GM21825 (cell line): ENCODE measurements around the gene KIAA1328.
"Not testable (repeated sequence)": the region's sequence is repeated elsewhere in the genome, so short reads cannot be mapped to it uniquely, and the experiment has no call there.

Experiments used
- ATAC-seq: cut with Tn5 transposase; IDR thresholded peaks from one replicate; pipeline ENCODE4 v1.9.1; 2021; ENCODE audit warnings: mild to moderate bottlenecking, moderate library complexity; ENCODE audit not compliant: unreplicated experiment

KIAA1328 gene

DNA sequence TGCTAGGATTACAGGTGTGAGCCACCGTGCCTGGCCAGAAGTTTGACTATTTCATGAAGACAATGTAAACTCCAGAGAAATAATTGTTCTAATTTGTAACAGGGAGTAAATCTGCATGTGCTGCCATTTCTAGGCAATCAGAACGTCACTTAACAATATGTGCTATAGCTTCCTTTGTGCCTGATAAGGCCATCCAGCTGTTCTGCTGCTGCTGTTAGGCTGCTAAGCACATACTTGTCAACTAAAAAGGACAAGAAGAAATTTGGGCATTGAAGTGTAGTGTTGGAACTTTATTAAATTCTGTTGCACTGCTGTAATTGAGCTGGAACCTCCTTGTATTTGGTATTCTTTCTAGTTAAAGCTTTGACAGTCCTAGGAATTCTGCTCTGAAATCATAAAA, 57.1 kb downstream of the KIAA1328 start:
- no peak for ATAC-seq

DNA sequence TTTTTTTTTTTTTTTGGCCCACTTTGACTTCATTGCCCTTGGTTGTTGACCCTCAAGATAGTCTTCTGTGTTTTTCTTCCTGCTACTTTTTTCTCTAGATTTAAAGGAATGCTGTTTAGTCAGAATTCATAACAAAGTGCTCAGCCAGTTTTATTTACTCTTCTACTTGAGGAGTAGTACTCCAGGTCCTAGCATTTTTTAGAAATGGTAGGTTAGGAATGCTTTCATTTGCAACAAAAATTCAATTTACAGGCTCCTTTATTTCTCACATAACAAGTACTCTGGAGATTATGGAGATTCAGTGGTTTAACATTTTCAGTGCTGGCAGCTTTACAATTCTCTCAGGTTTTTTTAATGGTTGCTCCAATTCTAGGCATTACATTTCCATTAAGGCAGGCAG, 58.2 kb downstream of the KIAA1328 start:
- no peak for ATAC-seq

DNA sequence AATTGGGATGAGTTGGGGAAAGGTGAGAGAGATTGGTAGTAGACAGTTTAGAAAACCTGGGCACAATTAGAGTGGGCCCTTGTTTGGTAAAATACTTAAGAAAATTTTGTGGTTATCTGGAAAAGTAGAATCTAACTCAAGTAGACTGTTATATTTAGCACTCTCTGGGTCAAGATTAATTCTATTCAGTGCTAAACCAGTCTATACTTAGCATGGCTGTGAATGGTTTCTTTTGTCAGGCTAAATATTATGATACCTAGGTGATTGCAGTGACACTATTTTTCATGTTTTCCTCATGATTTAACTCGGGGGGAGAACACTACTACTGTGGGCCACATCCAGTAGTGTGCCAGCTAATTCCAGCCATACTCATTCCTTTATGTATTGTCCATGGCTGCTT, 58.9 kb downstream of the KIAA1328 start:
- no peak for ATAC-seq

DNA sequence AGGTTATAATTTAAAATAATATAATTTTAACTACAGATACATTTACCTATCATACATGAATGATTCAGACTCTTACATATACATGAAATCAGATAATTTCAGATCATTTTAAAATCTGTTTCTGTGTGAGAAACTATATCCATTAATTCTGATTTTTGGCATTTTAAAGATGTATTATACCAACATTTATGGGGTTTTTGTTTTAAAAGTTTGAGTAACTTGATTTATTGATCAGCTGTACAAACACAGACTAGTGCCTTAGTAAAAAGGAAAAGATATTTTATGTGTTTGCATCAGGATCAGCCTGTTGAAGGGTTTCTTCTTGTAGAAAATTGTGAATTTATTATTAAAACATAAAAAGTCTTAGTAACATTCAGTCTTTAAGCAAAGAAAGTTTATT, 59.9 kb downstream of the KIAA1328 start:
- ATAC-seq: no peak

GRCh38 chr18:36889321-36889720, 60.4 kb downstream of the KIAA1328 start:
- ATAC-seq: no peak

GRCh38 chr18:36889742-36890141, 60.8 kb downstream of the KIAA1328 start:
- ATAC-seq: no peak

- no peak for ATAC-seq
Observed at GRCh38 chr18:36890598-36890997, 61.7 kb downstream of the KIAA1328 start.

DNA sequence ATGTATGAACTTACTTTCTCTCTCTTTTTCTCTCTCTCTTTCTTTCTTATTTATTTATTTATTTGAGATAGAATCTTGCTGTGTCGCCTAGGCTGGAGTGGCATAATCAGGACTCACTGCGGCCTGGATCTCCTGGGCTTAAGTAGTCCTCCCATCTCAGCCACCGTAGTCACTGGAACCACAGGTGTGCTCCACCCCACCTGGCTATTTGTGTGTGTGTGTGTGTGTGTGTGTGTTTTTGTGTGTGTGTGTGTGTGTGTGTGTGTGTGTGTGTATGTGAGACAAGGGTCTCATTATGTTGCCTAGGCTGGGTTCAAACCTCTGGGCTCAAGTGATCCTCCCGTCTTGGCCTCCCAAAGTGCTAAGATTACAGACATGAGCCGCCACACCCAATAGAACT, 64.3 kb downstream of the KIAA1328 start:
- ATAC-seq: no peak

- no peak for ATAC-seq
Observed at GRCh38 chr18:36895606-36896005, 66.7 kb downstream of the KIAA1328 start.

DNA sequence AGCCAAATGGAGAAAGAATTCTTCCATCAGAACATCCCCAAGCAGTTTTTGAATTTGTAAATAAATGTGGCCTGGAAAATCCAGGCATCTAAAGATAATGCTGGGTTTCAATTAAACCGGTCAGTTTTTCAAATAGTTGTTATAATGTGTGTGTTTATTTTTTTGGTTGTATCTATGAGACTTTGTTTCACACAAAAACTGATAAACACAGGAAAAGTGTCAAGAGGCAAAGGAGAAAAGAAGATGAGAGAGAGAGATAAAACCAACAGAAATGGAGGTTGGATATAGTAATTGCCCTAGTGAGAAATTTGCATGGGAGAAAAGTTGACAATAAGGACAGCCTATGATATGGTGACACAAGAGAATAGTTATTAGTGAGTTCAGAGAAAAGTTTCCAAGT, 68.3 kb downstream of the KIAA1328 start:
- ATAC-seq: no peak

GRCh38 chr18:36899289-36899688, 70.4 kb downstream of the KIAA1328 start:
- ATAC-seq: no peak

- ATAC-seq: no peak
Observed at GRCh38 chr18:36900466-36900865, 71.5 kb downstream of the KIAA1328 start.

DNA sequence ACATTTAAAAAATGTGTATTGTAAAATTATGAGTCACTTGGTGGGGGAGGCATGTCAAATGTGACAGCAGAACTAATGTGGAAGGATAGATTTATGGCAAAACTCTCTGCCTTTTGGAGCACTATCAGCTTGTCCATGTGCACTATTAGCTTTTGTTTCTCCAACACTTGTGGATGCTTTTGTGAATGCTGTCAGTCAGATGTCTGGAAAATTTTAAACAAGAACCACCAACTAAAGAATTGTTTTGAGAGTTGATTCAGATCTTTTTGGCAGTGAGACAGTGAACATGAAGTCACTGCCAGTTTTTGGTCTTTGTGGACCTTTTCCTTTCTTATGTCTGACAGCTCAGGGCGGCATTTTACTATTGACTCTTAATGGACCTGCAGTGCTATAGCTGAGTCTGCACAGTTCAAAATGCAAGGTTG, 72.4 kb downstream of the KIAA1328 start:
- ATAC-seq: no peak

GRCh38 chr18:36903215-36903928, 74.4 kb downstream of the KIAA1328 start:
- ATAC-seq: no peak

GRCh38 chr18:36905571-36905970, 76.6 kb downstream of the KIAA1328 start:
- no peak for ATAC-seq

DNA sequence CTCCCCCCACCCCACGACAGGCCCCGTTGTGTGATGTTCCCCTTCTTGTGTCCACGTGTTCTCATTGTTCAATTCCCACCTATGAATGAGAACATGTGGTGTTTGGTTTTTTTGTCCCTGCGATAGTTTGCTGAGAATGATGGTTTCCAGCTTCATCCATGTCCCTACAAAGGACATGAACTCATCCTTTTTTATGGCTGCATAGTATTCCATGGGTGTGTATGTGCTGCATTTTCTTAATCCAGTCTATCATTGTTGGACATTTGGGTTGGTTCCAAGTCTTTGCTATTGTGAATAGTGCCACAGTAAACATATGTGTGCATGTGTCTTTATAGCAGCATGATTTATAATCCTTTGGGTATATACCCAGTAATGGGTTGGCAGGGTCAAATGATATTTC, 80.4 kb downstream of the KIAA1328 start:
- not testable (repeated sequence) for ATAC-seq

DNA sequence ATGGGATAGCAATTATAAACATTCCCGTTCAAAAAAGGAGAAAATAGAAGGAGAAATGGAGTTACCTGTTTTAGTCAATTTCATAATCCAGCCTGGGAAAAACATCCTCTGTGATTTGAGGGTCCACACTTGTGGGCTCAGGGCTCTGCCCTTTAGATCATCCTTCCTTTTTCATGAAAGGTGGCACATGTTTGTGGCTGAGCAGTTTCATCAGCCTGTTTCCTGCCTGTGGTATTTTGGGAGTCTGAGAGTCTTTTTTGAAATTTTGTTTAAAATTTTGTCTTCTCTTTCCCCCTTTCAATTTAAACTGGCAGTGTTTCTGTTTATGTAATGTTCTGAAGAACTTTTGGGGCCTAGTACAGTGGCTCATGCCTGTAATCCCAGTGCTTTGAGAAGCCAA, 84.0 kb downstream of the KIAA1328 start:
- no peak for ATAC-seq

DNA sequence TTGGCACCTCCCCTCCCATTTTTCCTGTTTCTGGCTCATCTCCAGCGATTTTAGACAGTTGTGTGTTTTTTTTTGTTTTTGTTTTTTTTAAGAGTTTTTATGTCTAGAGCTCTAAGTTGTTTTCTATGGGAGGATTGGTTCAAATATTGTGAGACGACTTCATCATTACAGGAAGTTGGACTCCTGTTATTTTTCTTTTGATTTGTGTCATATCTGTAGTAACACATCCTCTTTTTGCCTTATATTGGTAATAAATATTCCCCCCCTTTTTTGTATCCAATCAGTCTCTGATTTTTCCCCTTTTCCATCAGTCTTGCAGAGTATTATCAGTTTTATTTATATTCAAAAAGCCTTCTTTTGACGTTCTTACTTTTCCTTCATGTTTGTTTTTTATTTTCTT, 89.0 kb downstream of the KIAA1328 start:
- no peak for ATAC-seq

DNA sequence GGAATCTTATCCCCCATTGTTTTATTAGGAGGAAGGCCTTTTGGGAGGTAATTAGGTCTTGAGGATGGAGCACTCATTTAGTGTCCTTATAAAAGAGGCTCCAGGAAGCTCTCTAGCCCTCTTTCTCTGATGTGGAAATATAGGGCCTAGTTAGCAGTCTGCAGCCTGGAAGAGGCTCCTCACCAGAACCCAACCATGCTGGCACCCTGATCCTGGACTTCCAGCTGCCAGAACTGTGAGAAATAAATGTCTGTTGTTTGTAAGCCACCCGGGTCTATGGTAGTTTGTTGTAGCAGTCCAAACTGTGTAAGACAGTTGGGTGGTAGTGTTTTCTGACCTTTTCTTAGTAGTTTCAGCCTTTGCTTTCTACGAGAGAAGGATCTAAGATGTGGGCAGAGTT, 100.7 kb downstream of the KIAA1328 start:
- no peak for ATAC-seq

DNA sequence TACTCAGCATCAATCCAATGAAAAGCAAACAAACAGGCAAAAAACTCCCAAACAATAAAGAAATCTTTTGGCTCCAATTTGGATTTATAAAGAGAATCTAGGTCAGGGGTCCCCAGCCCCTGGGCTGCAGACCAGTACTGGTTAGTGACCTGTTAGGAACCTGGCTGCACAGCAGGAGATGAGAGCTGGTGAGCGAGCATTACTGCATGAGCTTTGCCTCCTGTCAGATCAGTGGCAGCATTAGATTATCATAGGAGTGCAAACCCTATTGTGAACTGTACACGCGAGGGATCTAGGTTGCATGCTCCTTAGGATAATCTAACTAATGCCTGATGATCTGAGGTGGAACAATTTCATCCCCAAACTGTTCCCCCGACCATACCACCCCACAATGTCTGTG, 102.2 kb downstream of the KIAA1328 start:
- no peak for ATAC-seq

GRCh38 chr18:36933552-36933951, 104.6 kb downstream of the KIAA1328 start:
- ATAC-seq: no peak

GRCh38 chr18:36934884-36935283, 106.0 kb downstream of the KIAA1328 start:
- no peak for ATAC-seq

- no peak for ATAC-seq
Observed at GRCh38 chr18:36942264-36942663, 113.3 kb downstream of the KIAA1328 start.
